Panc1 (cell line): ENCODE data around the gene STK39. TPM values are rescaled to one million over a fixed set of nuclear protein-coding genes. Genes with fewer than 3 reads are reported as not detected.

Experiments used
- ATAC-seq: fragments of 200-7000 bp; cut with Tn5 transposase; 2 replicates; pipeline ENCODE4 v1.9.1; 2020; ENCODE audit warnings: mild to moderate bottlenecking, moderate library complexity
- BruUV-seq: library from RNA; stranded (reverse); fragments of 400-500 nt; replicated peaks from 2 replicates; lab custom pipeline; 2021; lab: Mats Ljungman, UMichigan
- CTCF ChIA-PET: fragments of 300-600 bp; sonication (Branson Sonifier 250); formaldehyde crosslinking; loops from one replicate; lab custom pipeline; 2022; ENCODE audit warnings: antibody characterized with exemption; lab: Charles Lee
- POLR2A ChIA-PET: fragments of 300-600 bp; sonication (Branson Sonifier 250); formaldehyde crosslinking; loops from one replicate; lab custom pipeline; 2022; ENCODE audit warnings: antibody characterized with exemption; lab: Charles Lee
- DNase-seq: peaks from one replicate; pipeline ENCODE4 v3.0.0-alpha.2; 2010; ENCODE audit warnings: low read depth, low spot score
- H3K27ac ChIP-seq: 2 replicates; pipeline ENCODE4 v1.5.1; 2011; ENCODE audit warnings: mild to moderate bottlenecking, low read length, inconsistent platforms
- H3K27me3 ChIP-seq: fragments of 200-500 bp; sonication (Bioruptor generic); 2 replicates; pipeline ENCODE4 v1.6.0; 2014; ENCODE audit warnings: low read length, inconsistent platforms; ENCODE audit not compliant: control insufficient read depth, insufficient read depth
- H3K36me3 ChIP-seq: fragments of 200-500 bp; sonication (Bioruptor generic); 2 replicates; pipeline ENCODE4 v1.5.1; 2014; ENCODE audit warnings: inconsistent platforms, mild to moderate bottlenecking, low read length, moderate library complexity; ENCODE audit not compliant: control insufficient read depth, insufficient read depth
- H3K4me1 ChIP-seq: 2 replicates; pipeline ENCODE4 v1.5.1; 2011; ENCODE audit warnings: inconsistent platforms, mild to moderate bottlenecking, low read length, moderate library complexity; ENCODE audit not compliant: control insufficient read depth, insufficient read depth
- H3K4me3 ChIP-seq, 2 experiments: 2 replicates each; pipeline ENCODE4 v1.5.1; 2011 to 2012; ENCODE audit warnings: low read depth in 2 of 2, low read length in 2 of 2, mild to moderate bottlenecking in 2 of 2, inconsistent platforms in 1 of 2, moderate library complexity in 1 of 2
- H3K9me3 ChIP-seq: fragments of 200-500 bp; sonication (Bioruptor generic); 2 replicates; pipeline ENCODE4 v1.5.1; 2014; ENCODE audit warnings: low read depth, mild to moderate bottlenecking, inconsistent platforms, low read length, moderate library complexity; ENCODE audit not compliant: control insufficient read depth, insufficient read depth
- CTCF ChIP-seq: fragments of 450-650 bp; IDR thresholded peaks from 2 replicates; pipeline ENCODE4 v1.5.1; 2017; ENCODE audit warnings: mild to moderate bottlenecking
- POLR2AphosphoS5 ChIP-seq: IDR thresholded peaks from 2 replicates; pipeline ENCODE4 v1.6.1; 2012; ENCODE audit warnings: mild to moderate bottlenecking, low read depth, low read length, moderate library complexity
- REST ChIP-seq, 2 experiments: IDR thresholded peaks; 2 replicates each; pipeline ENCODE4 v1.6.1; 2011 to 2012; ENCODE audit warnings: low read depth in 2 of 2, control low read depth in 1 of 2, low read length in 1 of 2, mild to moderate bottlenecking in 1 of 2, moderate library complexity in 1 of 2; ENCODE audit not compliant: insufficient read depth in 1 of 2
- SIN3A ChIP-seq: IDR thresholded peaks from 2 replicates; pipeline ENCODE4 v1.6.1; 2012; ENCODE audit warnings: low read depth, mild to moderate bottlenecking, low read length, moderate library complexity, borderline replicate concordance; ENCODE audit not compliant: insufficient read depth
- TCF7L2 ChIP-seq: IDR thresholded peaks from 2 replicates; pipeline ENCODE4 v1.6.1; 2011; ENCODE audit warnings: mild to moderate bottlenecking, low read depth, low read length, inconsistent platforms
- in situ Hi-C: cut with HindIII; loops from 2 replicates; pipeline ENCODE4 v1.10.0; 2016; ENCODE audit warnings: low sequenced_read_pairs, low pct_unique_long_range_greater_than_20kb
- intact Hi-C: fragments of 100-400 bp; cut with micrococcal nuclease; formaldehyde crosslinking; loops from one replicate; pipeline ENCODE4 v1.10.0; 2022; ENCODE audit not compliant: unreplicated experiment
- total RNA-seq: library from RNA; stranded (reverse); gene quantifications from one replicate; pipeline ENCODE4 v1.2.1, GENCODE V29; 2021; ENCODE audit not compliant: unreplicated experiment

The STK39 gene
- total RNA-seq, 1 experiment from 2014 or later = 14.0 TPM

- BruUV-seq = TSS peak; percentile 22
- in situ Hi-C loops = no loop called here
- ChIA-PET POLR2A (no interaction called here), CTCF (no interaction called here)
- ATAC-seq = no peak
- H3K9me3 ChIP-seq = no peaks in the 10 kb centered on the region
- no peaks in the 10 kb centered on the region for H3K27me3 ChIP-seq
- TF ChIP-seq TCF7L2 (no peak), SIN3A (no peak), CTCF (no peak), POLR2AphosphoS5 (no peak), REST (IDR thresholded peaks at IDR 0.05; ENCODE audit: insufficient read depth in 1 of 2, low read depth in 2 of 2, low read length in 1 of 2) (no peak)
- intact Hi-C loops = no loop called here
- DNase-seq = no peak
- H3K36me3 ChIP-seq = no peaks in the 10 kb centered on the region
- no peaks in the 10 kb centered on the region for H3K4me1 ChIP-seq
- H3K27ac ChIP-seq = no peak overlapping the region
- H3K4me3 ChIP-seq = no peak overlapping the region
These were observed 237.5 kb downstream of the STK39 start for GRCh38 chr2:168009900-168010299.

GRCh38 chr2:168008646-168009195, 238.7 kb downstream of the STK39 start:
- H3K27ac ChIP-seq = no peak overlapping the region

More at GRCh38 chr2:168008646-168009195, 238.7 kb downstream of the STK39 start:
- ChIA-PET CTCF (no interaction called here), POLR2A (no interaction called here)
- Histone ChIP-seq H3K27me3 (no peaks in the 10 kb centered on the region), H3K4me1 (no peaks in the 10 kb centered on the region), H3K4me3 (no peak overlapping the region), H3K36me3 (no peaks in the 10 kb centered on the region), H3K9me3 (no peaks in the 10 kb centered on the region)
- intact Hi-C loops = no loop called here
- DNase-seq (no peak), ATAC-seq (no peak)
- no peak for TF ChIP-seq TCF7L2
- no peak for TF ChIP-seq CTCF
- no peak for TF ChIP-seq REST (IDR thresholded peaks at IDR 0.05; ENCODE audit: insufficient read depth in 1 of 2, low read depth in 2 of 2, low read length in 1 of 2)
- no peak for TF ChIP-seq POLR2AphosphoS5
- no peak for TF ChIP-seq SIN3A
- no TSS peak for BruUV-seq
- in situ Hi-C loops = no loop called here
